GM19372 (cell line): ENCODE data around the gene MTX2.

Experiments used
- ATAC-seq: cut with Tn5 transposase; IDR thresholded peaks from one replicate; pipeline ENCODE4 v1.9.1; 2021; ENCODE audit warnings: mild to moderate bottlenecking, low read depth, moderate library complexity; ENCODE audit not compliant: unreplicated experiment

Gene MTX2

DNA sequence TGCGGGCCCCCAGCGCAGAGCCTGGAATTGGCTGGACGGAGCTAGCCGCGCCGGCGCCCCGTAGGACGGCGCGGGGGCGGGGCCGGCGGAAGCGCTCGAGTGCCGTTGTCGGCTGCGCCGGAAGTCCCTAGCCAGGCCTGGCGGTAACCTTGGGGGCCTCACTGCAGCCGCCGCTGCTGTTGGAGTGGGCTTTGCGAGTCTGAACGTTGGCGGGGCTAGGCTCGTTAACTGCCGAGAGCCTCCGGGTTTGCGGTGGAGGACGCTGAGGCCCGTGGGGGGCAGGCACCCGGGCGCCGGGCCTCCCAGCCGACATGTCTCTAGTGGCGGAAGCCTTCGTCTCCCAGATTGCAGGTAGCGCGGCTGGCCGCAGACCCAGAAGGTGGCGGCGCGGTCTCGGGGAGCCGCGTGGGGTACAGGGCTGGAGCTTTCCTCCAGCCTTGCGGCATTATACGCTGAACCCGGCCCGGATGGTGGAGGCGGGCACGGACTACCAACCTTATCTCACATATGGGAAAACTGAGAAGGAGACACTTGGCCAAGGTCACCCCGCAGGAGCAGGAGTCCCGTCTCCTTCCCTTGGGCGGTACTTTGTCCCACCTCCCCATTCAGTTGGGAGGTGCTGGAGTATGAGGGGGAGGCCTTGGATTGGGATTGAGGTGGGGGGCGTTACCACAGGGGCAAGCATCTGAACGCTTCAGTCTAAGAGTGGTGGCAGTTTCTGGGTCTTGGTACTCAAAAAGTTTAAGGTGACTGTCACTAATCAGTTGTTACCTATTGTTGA, at the start of gene MTX2:
TSS of gene MTX2 (plus strand) at position 124 of the 781 bp plus-strand sequence. CDS start at position 312, 188 bp downstream.
- peak; percentile 94 for ATAC-seq

DNA sequence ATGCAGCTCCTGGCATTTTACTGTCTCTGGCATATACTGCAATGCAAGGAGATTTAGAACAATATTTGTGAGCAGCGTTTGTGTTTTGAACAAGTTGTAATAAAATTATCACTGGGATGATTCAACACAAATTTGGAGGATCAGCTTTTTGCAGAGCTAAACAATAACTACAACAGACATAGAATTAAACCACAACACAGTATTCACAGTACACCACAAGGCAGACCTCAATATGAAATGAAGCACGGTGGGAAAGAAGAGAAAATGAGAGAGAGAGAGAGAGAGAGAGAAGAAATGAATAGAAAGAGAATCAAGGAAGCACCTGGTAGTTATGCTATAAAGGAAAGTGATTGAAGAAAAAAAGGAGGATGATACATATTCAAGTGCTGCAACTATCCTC, 41.4 kb upstream of the MTX2 start:
- no peak for ATAC-seq

DNA sequence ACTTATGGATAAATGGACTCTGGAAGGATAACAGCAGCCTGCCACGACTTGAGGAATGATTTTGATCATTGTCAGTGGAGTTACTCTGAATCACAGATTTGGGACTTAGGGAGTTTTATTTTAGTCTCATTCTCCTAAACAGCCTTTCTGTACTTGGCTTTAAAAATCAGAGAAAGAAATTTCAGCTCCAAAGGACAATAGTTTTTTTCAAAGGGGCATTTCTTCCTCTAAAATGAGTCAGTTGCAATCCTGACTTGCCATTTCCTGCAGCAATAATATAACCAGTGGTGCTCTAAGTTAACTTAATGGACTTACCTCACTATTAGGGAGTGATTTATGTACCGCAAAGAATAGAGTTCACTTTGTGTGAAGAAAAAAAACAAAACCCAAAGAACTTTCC, 35.1 kb upstream of the MTX2 start:
- no peak for ATAC-seq

DNA sequence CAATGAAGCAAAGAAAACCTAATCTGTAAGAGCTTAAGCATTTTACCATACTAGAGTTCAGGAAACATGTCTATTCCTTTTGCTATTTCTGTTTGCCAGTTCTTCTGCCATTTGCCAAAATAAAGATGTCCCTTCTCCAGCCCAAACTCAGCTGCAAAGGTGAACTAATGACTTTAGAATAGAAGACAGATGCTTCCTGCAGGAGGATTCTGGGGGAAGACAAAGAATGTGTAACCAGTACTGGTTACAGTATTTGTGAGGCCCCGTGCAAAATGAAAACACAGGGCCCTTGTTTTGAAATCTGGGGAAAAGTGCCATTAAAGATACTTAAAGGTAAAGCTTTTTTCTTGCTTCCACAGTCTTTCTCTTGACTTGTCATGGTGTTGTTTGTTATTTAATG, 34.3 kb upstream of the MTX2 start:
- no peak for ATAC-seq

DNA sequence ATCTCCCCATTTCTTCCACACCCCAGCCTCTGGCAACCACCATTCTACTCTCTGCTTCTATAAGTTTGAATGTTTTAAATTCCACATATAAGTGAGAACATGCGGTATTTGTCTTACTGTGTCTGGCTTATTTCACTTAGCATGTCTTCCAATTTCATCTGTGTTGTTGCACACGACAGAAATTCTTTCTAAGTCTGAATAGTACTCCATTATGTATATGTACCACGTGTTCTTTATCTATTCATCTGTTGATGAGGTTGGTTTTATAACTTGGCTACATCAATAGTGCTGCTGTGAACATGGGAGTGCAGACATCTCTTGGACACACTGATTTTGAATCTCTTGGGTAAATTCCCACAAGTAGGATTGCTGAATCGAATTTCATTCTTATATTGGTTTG, 31.8 kb upstream of the MTX2 start:
- ATAC-seq: no peak

DNA sequence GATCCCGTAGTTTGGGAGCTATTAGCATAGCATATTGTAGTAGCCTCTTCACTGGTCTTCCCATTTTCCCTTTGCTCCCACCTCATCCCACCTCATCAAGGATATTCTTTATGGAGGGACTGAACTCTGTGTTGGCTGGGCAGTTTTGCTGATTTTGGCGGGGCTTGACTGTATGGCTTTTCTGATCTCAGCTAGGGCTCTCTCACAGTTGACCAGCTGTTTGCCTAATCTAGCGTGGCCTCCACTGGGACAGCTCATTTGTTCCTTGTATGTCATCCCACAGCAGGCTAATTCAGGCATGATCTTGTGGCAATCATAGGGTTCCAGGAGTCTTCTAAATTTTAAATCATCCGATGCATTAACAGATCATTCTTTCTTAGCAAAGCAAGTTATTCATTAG, 30.2 kb upstream of the MTX2 start:
- no peak for ATAC-seq

DNA sequence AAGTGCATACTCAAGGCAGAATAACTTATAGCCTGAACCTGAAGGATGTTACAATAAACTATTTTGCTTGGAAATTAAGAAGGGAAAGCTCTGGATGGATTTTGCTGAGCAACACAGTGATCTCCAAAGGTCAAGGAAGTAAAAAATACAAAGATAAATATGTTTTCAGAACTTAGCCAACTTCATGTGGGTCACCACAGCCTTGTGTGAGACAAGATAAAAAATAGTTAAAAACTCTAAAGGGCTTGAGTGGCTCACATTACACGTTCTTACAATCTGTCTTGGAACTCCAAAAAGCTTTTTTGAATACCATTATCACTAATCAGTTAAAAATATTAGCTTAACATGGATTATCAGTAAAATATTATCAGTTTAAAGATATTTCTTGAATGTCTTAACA, 28.9 kb upstream of the MTX2 start:
- no peak for ATAC-seq

DNA sequence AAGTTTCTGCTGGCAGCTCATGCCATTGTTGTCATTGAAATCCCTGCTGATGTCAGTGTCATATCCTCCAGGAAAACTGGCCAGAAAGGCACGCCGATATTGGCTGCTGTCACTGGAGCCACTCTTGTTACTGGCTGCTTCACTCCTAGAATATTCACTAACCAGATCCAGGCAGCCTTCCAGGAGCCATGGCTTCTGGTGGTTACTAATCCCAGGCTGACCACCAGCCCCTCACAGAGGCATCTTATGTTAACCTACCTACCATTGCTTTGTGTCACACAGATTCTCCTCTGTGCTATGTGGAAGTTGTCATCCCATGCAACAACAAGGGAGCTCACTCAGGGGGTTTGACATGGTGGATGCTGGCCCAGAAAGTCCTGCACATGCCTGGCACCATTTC, 27.0 kb upstream of the MTX2 start:
- no peak for ATAC-seq

DNA sequence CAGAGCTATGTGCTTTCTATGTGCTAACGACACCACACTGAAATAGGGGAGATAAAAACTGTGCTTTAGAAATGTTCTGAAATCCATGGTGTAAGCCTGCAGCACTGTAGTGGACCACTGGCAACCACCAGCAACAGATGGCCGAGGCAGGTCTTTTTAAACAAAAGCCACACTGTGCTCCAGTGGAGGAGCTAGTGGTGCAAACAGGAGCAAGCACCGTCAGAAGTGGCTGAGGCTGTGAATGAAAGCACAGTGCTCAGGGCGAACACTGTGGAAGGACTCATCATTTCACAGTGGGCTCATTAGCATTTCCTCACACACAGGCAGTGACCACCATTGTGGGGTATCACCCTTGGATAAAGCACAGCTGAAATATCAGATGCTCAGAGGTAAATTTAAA, 22.9 kb upstream of the MTX2 start:
- no peak for ATAC-seq

DNA sequence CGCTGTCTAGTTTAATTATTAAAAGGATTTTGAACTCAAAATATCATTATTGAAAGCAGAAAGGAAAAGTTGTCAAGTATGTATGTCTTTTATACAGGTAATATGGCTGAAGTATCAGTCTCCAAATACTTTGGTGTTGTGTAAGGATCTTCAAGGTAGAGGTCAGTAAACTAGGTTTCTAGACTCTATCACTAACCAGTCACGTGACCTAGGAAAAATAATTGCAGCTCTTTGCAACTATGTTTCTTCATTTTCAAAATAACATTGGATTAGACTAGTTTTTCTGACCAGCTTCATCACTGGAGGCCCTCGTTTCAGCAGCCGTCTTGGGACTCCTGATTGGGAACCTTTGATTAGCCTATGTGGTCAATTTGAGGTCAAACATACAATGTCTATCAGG, 21.4 kb upstream of the MTX2 start:
- no peak for ATAC-seq

DNA sequence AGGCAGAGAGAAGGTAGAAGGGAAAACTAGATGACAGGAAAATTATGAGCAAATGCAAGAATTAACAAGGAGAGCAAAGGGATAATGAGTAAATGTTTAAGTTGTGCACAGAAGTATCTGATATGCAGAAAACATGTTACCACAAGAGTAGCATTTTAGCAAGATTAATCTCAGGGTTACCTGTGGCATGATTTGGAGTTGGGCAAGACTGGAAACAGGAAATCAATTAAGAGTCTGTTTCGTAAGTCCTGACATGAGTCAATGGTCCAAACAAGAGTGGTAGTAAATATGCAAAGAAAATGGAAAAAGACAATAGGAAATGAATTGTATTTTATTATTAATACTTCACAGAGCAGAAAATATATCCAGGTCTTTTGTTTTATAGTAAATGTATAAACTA, 17.3 kb upstream of the MTX2 start:
- no peak for ATAC-seq

DNA sequence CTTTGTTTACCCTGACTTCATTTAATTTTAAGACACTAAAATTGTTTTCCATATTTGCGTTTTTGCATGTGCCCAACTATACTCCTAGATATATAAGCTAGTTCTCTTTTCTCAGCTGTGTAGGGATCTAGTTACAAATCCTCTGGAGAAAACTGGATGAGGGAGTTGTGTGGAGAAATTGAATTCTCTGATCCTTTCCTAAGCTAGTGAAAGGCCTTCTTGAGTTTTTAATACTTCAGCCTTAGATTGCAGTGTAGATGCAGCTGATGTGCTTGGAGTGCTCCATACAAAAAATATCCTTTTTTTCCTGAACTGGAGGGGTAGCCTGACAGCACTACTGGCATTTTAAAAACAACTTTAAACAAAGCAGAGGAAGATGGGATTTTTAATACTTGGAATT, 8.6 kb upstream of the MTX2 start:
- no peak for ATAC-seq

DNA sequence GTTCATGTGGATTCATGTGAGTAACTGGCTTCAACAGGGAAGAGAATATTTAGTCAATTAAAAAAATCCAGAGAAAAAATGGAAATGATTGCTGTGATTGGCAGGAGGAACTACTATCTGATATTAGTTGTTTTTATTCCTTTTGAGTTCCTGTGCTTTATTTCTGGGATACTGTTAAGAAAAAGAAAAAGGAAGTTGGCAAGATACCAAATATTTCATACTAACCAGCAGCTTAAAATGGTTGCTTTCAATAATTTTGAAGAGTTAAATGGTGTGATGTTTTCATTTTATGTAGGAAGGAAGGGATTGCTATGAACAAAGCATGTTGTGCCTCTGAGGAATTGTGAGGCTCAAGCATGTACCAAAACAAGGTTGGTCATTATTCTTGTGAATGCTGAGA, 8.1 kb upstream of the MTX2 start:
- ATAC-seq: no peak

DNA sequence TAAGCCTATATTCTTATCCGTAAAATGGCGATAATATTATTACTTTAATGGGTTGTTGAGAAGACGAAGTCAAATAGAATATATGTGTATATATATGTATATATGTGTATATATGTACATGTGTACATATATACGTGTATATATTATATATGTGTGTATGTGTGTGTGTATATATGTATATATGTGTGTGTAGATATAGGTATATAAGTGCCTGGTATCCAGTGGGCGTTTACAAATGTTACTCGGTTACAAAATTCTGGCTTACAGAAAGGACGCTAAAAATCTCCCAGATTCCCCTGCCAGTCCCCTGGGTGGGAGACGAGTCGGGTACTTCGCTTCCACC, 295 bp upstream of the MTX2 start:
- ATAC-seq: peak; percentile 16

DNA sequence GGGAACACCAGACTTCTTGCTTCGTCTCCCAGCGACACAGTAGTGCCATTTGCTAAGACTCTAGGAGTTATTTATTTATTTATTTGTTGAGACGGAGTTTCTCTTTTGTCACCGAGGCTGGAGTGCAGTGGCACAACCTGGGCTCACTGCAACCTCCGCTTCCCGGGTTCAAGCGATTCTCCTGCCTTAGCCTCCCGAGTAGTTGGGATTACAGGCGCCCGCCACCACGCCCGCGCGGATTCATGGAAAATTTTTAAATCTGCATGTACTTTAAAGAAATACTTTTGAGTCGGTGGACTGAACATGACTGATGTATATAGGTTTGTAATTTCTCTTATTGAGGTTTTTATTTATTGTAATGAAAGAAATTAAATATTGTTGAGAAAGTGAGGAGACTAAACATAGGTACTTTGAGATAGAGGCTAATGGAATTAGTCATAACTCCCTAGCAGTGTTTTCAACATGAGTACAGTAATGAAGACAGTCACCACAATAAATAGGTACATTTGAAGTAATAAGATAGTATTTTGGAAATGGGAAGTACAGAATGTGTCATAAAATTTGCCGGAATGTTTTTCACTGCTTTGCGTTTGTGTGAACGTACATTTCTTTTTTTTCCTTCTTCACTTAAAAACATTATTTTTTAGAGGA, 983 bp downstream of the MTX2 start:
- ATAC-seq: no peak

DNA sequence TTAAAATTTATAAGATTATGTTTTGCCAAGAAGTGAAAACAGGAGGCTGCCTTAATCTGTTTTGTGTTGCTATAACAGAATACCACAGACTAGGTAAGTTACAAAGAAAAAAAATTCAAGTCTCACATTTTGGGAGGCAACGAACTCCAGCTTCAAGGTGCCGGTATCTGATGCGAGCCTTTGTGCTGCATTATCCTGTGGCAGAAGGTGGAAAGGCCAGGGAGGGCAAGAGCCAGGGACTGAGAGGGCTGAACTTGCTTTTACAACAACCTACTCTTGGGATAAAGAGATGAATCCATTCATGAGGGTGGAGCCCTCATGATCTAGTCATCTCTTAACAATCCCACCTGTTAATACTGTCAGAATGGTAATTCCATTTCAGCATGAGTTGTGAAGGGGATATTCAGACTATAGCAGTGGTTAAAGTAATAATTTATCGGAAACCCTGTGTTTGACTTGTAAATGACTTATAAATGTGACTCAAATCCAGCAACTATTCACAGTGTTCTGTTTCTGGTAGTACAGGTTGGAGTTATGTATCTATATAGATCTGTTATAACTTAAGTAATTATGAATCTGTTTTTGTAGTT, 3.7 kb downstream of the MTX2 start:
- ATAC-seq: no peak

DNA sequence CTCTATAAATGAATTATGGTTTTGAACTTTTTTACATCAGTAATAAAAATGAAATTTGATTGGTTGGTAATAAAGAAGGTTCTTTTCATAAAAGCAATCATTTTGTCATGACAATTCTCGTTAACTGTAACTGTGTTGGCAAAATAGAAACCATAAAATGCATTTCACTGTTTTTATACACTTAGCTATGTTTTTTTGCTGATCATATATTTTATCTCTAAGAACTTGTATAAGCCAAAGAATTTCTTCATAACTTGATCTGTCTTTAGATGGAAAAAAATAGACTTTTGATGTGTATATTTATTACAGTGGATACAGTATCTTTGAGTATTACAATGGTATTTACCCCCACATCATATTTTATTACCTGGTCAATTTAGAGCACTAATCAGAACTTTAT, 9.7 kb downstream of the MTX2 start:
- no peak for ATAC-seq

DNA sequence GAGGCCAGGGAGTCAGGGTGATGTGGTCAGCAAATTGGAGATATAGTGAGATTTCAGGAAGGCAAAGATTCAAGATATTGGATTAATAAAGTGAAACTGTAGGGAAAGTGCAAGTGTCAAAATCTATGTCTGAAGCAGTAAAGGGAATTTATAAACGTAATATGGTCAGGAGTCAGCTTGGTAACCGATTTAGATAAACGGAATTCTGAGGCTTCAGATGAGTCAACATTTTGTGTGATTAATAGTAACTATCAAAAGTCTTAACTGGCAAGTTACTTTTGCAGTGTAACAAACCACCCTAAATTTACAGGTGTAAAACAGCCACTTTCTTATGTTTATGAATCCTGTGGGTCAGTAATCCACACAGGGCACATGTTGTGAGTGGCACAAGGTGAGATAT, 10.9 kb downstream of the MTX2 start:
- no peak for ATAC-seq

DNA sequence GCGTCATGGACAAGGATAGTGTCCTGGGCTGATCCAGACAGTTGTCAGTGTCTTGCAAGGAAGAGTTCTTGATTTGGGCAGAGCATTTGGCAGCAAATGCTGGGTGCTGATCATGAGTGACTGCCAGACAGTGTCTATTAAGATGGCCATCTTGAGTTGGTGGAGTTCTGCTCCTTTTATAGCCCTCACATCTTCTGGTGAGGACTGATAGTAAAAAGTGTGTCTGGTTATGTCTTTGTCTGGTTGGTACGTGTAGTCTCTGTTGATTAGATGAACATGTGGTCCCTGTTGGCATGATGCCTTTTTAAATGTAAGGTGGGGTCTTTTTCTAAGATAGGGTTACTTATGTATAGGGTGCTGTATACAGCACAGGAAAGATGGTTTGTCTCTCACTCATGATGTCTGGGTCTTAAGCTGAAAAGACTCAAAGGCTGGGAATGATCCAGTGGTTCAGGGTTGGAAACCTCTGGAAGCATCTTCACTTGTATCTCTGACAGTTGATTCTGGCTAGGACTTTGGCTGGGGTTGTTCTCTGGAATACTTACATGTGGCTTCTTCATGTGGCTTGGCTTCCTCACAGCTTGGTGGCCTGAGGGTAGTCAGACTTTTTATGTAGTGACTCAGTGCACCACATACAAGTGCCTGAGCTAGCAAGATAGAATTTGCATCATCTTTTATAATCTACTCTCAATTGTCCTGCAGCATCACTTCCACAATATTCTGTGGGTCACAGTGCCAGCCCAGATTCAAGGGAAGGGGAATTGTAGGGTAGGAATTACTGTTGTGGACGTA, 11.8 kb downstream of the MTX2 start:
- ATAC-seq: no peak

DNA sequence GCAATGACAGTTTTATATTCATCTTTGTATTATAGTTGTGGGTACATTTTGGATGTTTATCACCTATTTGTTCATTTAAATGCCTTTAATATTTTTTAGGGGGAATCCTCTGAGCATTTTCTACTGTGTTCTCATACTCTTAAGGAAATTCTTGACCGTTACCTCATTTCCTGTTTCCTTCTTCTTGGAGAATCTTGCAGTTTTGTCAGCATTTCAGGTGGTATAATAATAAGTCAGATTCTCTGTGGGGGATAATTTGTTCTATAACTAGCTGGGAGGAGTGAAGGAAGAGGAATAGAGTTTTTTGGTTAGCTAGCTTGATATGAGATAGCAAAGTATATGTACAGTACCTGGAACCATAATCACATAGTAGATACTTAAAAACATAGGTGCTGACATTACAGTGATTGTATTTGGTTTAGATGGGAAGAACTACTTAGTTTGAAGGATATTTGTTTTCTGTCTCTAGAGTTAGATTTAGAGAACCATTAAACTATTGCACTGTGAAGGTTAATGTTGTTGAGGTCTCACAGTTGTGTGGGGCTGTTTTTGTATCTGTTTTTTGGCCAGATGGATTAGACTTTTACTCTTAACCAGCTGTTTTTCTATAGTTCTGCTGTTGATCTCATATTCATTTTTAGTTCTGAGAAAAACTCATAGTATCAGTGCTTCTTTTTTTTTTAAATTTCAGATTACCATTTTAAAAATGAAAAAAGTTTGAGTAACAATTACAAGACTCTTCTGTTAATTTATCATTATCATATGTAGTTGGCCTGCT, 14.2 kb downstream of the MTX2 start:
- ATAC-seq: no peak
